Measurements from ENCODE around the gene SEZ6L. TPM values are rescaled to one million over a fixed set of nuclear protein-coding genes. Genes with fewer than 3 reads are reported as not detected.

The SEZ6L gene
- total RNA-seq, 1 donor from 2014 or later = 0.65 TPM

DNA sequence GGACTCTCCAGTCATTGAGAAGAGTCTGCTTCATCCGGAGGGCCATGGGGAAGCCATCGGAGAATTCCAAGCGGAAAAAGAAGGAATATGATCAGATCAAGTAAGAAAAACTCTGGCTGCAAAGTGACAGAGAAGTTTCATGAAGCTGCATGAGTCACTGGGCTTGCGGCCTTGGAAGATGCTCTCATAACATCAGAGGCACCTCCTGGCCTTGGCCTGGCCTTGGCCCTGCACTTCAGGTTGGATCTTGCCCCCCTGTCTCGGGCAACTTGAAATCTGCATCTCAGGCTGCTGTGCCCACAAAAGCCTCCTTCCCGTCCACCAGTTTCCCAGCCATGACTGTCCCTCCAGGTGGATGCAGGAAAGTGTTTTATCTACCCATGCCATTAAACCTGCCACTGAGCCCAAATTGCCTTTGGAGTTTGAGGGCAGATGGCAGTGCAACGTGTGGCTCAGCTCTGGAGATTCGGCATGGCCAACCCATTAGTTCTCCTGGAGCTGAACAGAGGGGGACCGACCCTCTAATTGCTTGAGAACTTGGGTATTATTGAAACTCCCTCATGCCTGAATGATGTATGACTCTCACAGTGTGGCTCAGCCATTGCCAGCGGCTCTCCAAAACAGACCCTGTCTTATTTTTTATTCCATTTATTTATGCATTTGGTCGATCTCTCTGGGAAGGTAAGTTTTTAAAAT is 66.7 kb downstream of the SEZ6L start:
- DNase-seq (ENCODE audit: low spot score) = no peak
- intact Hi-C loops (cut with DNase I) = no loop called here

DNA sequence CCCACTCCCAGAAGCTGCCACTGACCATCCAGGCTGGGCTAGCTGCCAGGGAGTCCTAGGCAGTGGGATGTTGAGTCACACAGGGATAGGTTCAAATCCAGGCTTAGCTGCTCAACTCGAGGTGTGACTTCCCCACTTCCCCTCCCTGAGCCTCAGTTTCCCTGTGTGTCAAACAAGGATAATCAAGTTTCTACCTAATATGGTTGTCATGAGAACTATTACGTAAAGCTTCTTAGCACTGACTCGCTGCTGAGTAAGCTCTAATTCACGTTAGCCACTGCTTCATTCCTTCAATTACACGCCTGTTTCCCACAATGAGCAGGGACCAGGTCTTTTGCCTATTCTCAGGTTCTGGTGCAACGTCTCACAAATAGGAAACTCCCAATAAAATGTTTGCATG is 67.7 kb downstream of the SEZ6L start:
- intact Hi-C loops (cut with DNase I) = no loop called here
- DNase-seq (ENCODE audit: low spot score) = no peak

DNA sequence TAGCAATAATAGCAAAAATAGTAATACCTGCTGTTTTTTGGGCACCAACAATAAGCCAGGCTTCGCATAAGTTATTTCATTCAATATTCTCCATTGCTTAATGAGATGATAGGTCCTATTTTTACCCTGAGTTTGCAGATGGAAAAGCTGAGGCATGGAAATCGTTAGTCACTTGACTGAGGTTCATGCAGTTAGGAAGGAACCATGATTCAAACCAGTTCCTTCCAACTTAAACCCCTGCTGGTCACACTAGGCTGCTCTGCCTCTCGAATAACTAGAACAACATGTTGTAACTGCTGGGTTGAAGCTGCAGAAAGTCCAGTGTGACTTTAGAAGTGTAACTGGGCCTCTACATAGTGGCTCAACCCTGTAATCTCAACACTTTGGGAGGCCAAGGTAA is 69.3 kb downstream of the SEZ6L start:
- DNase-seq (ENCODE audit: low spot score) = no peak
- intact Hi-C loops (cut with DNase I) = no loop called here

DNA sequence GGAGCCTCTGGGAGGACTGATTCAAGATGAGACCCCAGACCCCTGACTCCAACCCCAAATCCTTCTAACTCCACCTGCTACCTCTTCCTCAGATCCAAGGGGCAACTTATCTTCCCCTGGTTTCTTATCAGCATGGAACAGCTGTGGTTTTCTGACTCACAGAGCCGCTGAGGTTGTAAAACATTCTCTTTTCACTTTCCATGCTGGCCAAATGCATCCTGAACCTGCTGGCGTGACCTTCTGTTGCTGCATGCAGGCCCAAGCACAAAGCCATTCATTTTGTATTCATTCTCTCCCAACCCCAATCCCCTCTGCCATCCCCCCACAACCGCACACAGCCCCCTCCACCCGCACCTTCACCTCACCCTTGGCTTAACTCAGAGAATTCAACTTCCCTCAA is 70.3 kb downstream of the SEZ6L start:
- intact Hi-C loops (cut with DNase I) = no loop called here
- no peak for DNase-seq (ENCODE audit: low spot score)

DNA sequence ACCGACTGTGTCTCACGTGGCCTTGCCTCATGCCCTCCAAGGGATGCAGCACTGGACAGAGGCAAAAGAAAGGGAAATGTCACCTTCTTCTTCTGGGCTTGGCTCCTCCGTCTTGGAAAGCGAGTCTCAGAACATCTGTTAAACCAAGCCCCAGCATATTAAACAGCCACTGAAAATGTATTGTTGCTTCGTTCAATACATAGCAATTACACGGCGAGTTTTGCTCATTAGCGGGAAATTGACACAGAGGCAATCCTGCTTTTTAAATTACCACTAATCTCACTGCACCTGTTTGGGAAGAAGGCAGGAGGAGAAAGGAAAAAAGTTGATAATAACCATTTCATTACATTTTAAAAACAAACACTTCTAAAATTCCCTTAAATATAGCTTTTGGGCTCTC is 72.1 kb downstream of the SEZ6L start:
- no peak for DNase-seq (ENCODE audit: low spot score)
- intact Hi-C loops (cut with DNase I) = no loop called here

DNA sequence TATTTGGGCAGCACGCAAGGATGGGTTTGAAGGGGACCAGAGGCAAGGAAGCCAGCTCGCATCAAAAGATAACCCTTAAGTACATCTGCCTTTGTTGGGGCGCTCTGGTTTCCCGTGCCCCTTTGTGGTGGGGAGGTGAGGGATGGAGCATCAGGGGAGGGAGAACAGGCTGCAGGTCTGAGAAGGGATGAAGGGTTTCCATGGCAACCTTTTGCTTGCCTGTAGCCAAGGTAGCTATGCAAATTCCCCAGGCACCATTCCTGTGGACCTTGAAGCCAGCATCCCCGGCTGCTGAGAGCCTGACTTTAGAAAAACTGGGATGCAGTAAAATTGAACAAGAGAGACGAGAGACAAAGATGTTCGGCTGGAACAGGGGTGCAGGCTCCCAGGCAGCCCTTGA is 75.7 kb downstream of the SEZ6L start:
- no peak for DNase-seq (ENCODE audit: low spot score)
- intact Hi-C loops (cut with DNase I) = no loop called here

DNA sequence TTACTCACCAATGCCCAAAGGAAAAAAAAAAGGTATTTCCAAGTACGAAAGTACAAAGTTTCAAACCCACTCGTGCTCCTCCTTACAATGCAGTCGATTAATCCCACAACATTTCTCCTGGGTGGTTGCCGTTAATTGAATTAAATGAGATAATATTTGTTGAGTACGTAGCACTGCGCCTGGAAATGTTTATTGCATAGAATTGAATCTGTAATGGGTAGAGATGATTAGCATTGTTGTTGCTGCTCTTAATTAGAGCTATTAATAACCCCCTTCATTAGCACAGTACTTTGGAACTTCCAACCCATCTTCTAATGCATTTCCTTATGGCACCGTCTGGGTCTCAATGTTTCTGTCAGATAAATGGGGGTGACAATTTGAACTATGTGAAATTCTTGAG is 77.3 kb downstream of the SEZ6L start:
- no peak for DNase-seq (ENCODE audit: low spot score)
- intact Hi-C loops (cut with DNase I) = no loop called here

DNA sequence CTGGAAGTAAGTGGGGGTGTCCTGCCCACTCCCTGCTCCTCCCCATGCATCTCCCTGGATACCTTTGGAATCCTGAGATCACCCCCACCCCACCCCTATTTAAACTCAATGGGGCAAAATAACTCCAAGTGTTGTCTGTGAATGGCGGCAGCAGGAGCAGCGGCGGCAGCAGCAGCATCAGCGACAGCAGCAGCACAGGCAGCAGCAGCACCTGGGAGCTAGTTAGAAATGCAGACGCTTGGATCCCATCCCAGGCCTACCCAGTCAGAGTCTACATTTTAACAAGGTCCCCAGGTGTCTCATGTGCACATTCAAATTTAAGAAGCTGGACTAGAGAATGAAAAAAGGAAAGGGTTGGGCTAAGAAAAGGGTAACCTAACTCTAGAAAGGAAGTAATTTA is 82.6 kb downstream of the SEZ6L start:
- DNase-seq (ENCODE audit: low spot score) = no peak
- intact Hi-C loops (cut with DNase I) = no loop called here

DNA sequence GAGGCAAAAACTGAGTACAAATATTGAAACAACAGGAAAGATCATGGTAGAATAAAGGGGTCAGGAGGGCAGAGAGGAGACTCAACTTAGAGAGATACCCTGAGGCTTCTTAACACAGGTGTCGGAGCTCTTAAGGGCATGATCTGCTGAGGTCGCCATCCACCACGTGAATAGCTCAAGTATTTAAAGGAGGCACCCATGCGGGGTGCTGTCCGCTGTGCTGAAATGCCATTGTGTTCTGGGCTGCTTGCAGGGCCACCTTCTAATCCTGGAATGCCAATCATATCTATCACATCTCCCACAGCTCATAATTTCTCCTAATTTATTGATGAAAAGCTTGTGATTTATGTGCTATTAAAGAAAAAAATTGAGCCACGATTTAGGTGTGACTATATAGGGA is 90.2 kb downstream of the SEZ6L start:
- intact Hi-C loops (cut with DNase I) = no loop called here
- DNase-seq (ENCODE audit: low spot score) = no peak

DNA sequence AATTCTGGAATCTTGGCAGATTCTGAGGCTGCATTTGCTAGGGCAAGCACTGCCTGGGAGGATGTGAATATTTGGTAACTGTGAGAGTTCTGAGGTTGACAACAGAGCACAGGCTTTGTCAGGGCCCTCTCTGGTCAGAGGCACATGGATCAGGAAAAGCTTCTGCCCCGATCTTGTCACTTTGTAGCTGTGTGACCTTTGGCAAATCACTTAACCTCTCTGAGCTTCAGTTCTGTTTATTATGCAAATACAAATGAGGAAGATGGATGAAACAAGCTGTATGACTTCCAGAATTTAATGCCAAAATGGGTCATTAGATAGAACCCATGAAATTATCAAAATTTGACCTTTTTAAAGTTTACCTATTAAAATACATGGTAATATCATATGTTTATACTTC is 94.9 kb downstream of the SEZ6L start:
- intact Hi-C loops (cut with DNase I) = no loop called here
- DNase-seq (ENCODE audit: low spot score) = no peak

DNA sequence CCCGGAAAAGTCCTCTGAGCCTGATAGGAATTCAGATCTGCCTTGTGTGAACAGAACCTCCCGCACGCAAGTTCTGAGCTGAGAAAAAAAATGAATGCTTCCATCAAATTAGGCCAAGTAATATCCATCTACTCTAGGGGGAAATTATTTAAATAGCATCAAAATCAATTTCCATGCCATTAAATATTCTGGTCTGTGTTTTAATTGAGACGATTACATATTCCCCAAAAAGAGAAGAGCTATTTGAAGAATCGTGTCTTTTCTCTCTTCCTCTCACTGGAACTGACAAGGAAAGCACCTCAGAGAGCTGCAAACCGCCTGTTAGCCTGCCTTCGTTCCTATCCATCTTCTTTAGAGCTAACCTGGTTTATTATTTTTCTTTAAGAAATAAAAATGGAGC is 96.0 kb downstream of the SEZ6L start:
- intact Hi-C loops (cut with DNase I) = no loop called here
- DNase-seq (ENCODE audit: low spot score) = no peak

DNA sequence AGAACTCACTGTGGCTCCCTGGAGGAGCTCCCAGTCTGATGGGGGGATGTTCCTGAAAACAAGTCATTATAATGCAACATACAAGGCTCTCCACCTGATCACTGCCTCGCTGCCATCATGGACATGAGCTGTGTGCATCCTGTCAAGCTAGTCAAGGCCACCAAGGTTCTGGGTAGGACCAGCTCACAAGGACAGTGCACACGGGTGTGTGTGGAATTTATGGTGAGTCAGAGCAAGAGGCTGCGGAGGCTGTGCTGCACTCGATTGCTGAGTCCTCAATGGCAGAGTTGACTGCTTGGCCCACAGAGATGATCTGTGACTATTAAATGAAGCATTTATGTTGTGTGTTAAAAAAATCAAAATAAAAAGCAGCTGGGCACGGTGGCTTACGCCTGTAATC is 96.6 kb downstream of the SEZ6L start:
- DNase-seq (ENCODE audit: low spot score) = no peak
- intact Hi-C loops (cut with DNase I) = no loop called here

DNA sequence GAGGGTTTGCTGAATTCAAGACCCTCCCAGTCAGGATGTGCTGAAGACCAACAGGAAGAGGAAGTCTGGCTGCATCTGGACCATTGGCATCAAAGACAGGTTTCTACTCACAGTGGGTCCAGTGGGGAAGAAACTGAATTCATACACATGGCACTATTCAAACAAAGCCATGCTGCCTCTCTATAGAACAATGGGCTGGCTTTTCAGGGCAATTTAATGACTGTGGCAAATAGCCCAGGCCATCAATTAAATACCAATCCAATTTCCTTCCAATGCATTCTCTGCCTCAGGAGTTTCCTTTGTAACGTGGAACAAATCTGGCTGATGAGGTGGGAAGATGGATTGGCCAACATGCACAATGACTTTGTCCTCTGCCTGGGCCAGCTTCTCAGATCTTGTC is 98.6 kb downstream of the SEZ6L start:
- intact Hi-C loops (cut with DNase I) = no loop called here
- no peak for DNase-seq (ENCODE audit: low spot score)

DNA sequence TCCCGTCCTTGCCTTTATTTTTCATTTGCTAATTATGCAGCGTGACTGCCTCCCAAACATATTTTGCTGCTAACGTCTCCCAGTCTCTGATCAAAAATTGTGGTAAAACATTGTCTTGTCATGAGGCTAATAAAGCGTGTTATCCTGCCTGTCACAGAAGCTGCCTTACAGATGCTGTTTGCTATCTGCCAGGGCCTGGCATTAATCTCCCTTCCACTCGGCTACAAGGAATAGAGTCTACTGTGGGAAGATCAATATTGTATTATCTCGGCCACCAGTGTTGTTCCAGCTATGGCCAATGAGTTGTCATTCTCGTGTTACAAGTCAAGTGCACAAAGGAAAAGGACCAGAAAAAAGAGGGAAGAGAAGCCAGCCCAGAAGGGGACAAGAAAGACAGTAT is 100.3 kb downstream of the SEZ6L start:
- intact Hi-C loops (cut with DNase I) = no loop called here
- no peak for DNase-seq (ENCODE audit: low spot score)

DNA sequence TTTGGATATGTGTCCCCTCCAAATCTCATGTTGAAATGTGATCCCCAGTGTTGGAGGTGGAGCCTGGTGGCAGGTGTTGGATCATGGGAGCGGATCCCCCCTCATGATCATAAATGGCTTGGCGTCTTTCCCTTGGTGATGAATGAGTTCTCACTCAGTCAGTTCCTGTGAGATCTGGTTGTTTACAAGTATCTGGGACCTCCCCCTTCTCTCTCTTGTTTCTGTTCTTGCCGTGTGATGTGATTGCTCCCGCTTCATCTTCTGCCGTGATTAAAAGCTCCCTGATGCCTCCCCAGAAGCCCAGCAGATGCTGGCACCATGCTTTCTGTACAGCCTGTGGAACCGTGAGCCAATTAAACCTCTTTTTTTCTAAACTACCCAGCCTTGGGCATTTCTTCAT is 102.2 kb downstream of the SEZ6L start:
- intact Hi-C loops (cut with DNase I) = no loop called here

DNA sequence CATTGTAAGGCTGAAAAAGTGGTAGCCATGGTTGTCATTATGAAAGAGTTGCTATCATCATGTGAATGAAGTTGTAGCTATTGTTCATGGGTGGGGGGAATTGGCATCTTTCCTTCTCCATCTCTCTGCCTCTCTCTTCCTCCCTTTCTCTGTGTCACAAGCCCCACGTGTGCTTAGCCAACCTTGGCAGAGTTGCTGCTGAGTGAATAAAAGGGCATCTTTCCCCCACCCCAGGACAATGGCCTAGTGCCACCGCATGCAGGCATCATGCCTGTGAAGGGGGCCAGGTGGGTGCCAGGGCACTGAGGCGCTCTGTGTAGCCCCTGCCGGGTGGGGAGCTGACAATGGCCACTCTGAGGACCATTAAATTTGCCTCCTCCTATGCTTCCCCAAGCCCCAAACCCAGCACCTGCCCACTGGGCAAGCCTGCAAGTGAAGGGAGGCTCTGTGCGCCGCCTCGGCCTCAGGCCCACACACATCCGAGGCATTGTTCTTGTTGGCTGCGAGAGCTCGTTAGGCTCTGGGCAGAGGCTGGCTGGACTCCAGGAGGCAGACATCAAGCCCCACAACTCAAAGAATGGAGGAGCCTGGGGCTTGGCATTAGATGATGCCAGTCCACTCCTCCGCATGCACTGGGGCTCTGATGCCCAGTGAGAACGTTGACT is 103.9 kb downstream of the SEZ6L start:
- DNase-seq (ENCODE audit: low spot score) = no peak
- intact Hi-C loops (cut with DNase I) = no loop called here

More for the DNA sequence above, 102.2 kb downstream of the SEZ6L start:
- DNase-seq (ENCODE audit: low spot score) = no peak

DNA sequence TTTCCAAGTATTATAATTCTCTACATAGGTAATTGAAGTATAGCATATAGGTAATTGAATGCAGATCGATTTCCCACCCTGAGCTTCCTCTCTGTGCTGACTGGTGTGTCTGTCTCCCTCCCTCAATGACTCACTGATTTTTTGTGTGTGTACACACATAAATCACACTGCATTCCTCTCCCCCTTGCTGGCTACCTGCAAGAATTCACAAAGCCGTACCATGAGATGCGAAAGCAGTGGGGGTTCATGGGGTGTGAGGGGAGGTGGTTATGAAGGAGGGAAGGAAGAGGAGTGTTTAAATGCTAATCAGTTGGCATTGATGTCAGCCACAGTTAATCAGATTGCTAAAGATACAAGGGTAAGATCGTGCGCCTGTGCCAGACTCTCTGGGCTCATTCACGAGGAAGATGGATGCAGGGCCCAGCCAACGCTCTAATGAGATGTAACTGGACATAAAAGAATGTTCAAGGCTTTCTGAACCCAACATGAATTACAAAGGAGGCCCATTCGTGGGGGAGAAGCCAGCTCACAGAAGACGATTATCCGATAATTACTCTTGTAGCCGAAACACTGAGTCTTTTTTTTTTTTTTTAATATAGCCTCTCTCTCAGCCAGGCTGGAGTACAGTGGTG is 107.4 kb downstream of the SEZ6L start:
- intact Hi-C loops (cut with DNase I) = no loop called here
- DNase-seq (ENCODE audit: low spot score) = no peak

DNA sequence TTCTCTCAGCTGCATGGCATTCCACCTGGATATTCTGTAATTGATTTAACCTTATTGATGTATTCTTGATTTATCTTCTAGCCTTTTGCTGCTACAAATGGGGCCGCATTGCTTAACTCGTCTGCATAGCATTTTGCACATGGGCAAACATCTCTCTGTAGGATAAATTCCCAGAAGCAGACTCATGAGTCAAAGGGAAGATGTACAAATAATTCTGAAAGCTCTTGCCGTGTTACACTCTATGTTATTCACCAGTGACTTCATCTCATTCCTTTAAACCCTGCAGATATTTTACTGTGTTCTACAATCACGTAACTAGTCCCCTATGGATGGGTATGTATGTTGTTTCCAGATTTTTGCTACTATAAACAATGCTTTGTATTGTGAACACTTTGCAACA is 112.7 kb downstream of the SEZ6L start:
- intact Hi-C loops (cut with DNase I) = no loop called here

DNA sequence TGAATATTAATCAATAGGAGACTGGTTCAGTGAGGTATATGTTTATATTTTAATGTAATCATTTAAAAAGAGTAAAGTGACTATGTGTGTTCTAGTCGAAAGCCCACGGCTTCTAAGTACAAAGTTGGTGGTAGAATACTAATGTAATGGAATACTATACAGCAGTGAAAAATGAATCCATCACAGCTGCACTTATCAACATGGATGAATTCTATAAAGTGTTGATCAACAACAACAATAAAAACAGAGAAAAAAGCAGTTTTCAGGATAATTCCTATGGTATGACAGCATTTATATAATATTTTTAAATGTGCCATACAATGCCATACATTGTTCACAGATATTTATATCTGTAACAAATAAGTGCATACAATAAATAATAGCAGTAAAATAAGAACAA is 114.1 kb downstream of the SEZ6L start:
- intact Hi-C loops (cut with DNase I) = no loop called here

More for the DNA sequence above, 112.7 kb downstream of the SEZ6L start:
- DNase-seq (ENCODE audit: low spot score) = no peak

DNA sequence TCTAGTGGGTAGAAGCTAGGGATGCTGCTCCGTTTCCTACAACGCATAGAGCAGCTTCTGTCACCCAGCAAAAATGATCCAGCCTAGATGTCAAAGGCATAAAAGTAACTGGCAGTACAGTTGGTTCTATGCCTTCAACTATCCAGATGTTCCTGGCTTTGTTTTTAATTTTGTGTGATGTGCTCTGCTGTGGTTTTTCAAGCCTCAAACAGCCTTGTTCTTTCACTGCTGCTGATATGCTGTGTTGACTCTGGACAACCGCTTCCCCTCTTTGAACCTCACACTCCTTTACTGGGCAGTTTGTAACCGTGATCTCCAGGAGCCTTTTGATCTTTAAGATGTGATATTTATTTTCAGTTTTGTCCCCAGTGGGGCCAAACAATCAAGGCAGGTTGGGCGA is 116.4 kb downstream of the SEZ6L start:
- intact Hi-C loops (cut with DNase I) = no loop called here
- DNase-seq (ENCODE audit: low spot score) = no peak

More for the DNA sequence above, 114.1 kb downstream of the SEZ6L start:
- DNase-seq (ENCODE audit: low spot score) = no peak

All from cardiac septum (tissue), 1 donor.